AG04450 (cell line): ENCODE data around the gene KANSL1. TPM values are rescaled to one million over a fixed set of nuclear protein-coding genes. Genes with fewer than 3 reads are reported as not detected.

Experiments
- CTCF ChIA-PET: fragments of 300-600, 350-600 bp; formaldehyde crosslinking; extraction: SDS; loops from one replicate; lab custom pipeline; 2022; ENCODE audit warnings: antibody characterized with exemption, inconsistent platforms; lab: Charles Lee
- POLR2A ChIA-PET: fragments of 350-600 bp; formaldehyde crosslinking; extraction: SDS; loops from one replicate; lab custom pipeline; 2021; ENCODE audit warnings: antibody characterized with exemption, inconsistent platforms; lab: Yijun Ruan, JAX
- DNase-seq: peaks from one replicate; pipeline ENCODE4 v3.0.0-alpha.2; 2011; ENCODE audit warnings: low read depth, low spot score
- H3K27ac ChIP-seq: one replicate; pipeline ENCODE4 v1.5.1; 2012; ENCODE audit warnings: low read depth, low read length, control low read depth
- H3K27me3 ChIP-seq: one replicate; pipeline ENCODE4 v1.6.0; 2012; ENCODE audit warnings: low read length; ENCODE audit not compliant: control insufficient read depth, insufficient read depth
- H3K4me3 ChIP-seq: 2 replicates; pipeline ENCODE4 v1.5.1; 2011; ENCODE audit warnings: mild to moderate bottlenecking, low read depth, low read length, control low read depth
- H3K9me3 ChIP-seq: 2 replicates; pipeline ENCODE4 v1.5.1; 2012; ENCODE audit warnings: low read length; ENCODE audit not compliant: control insufficient read depth, insufficient read depth
- polyA plus RNA-seq: library from polyadenylated mRNA; depleted of rRNA; stranded (reverse); fragments of >200 nt; gene quantifications from 2 replicates; pipeline ENCODE4 v1.2.3, GENCODE V29; 2011
- TF ChIP-seq, protein P1 (sequence below): IDR thresholded peaks from 2 replicates; pipeline ENCODE4 v1.5.1; 2011; ENCODE audit warnings: low read depth, low read length, control low read depth, inconsistent platforms

Gene KANSL1
- polyA plus RNA-seq, 1 experiment, result 15.6 TPM

DNA sequence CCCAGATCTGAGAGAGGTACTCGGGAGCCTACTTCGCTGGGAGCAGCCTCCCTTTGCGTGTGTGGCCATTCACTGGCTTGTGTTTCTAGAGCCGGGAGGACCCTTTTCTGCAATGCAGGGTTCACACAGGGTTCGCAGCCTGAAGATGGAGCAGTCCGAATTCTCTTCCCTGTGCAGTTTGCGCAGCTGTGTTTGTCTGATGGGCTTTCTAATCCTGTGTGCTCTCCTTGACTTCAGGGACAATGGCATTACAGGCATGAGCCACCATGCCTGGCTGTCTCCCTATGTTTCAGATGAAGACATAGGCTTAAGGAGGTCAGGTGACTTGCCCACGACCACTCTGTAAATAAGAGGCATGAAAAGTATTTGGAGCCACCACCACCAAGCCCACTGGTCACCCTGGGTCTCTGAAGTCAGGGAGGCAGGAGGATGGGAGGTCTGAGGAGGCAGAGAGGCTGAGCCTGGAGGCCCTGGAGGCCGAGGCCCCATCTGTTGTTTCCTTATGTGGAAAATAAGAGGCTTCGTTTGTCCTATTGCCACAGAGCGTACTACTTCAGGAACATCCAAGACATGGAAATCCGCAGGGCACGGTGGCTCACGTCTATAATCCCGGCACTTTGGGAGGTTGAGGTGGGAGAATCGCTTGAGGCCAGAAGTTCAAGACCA lies 199.1 kb downstream of the KANSL1 start:
- Histone ChIP-seq H3K27ac (no peak overlapping the region), H3K27me3 (peaks cover 12% of the 10 kb centered on the region), H3K9me3 (no peaks in the 10 kb centered on the region), H3K4me3 (no peak overlapping the region)
- TF ChIP-seq, protein P1, sequence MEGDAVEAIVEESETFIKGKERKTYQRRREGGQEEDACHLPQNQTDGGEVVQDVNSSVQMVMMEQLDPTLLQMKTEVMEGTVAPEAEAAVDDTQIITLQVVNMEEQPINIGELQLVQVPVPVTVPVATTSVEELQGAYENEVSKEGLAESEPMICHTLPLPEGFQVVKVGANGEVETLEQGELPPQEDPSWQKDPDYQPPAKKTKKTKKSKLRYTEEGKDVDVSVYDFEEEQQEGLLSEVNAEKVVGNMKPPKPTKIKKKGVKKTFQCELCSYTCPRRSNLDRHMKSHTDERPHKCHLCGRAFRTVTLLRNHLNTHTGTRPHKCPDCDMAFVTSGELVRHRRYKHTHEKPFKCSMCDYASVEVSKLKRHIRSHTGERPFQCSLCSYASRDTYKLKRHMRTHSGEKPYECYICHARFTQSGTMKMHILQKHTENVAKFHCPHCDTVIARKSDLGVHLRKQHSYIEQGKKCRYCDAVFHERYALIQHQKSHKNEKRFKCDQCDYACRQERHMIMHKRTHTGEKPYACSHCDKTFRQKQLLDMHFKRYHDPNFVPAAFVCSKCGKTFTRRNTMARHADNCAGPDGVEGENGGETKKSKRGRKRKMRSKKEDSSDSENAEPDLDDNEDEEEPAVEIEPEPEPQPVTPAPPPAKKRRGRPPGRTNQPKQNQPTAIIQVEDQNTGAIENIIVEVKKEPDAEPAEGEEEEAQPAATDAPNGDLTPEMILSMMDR, result no peak
- DNase-seq, result no peak
- CTCF ChIA-PET, result no interaction called here
- POLR2A ChIA-PET, result no interaction called here

DNA sequence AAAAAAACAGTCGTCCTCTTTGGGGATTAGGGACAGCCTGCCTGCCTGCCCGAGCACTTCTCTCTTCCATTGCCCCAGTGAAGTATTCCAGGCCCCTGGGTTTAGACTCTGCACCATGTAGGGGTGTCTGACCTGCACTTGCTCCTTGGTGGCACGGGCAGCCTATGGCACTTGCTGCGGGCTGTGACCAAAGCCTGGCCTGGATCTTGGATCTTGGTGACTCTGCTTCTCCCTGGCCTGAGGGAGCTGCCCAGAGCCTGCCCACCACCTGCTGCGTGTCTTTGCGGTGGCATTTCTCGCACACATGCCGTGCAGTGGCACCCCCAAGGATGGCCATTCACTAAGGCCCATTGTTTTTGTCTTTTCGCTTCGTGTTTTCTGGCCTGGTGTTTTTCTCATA lies 200.3 kb downstream of the KANSL1 start:
- DNase-seq, result no peak
- ChIA-PET POLR2A (no interaction called here), CTCF (no interaction called here)
- H3K27ac ChIP-seq, result no peak overlapping the region
- H3K9me3 ChIP-seq, result no peaks in the 10 kb centered on the region
- peaks cover 14% of the 10 kb centered on the region for H3K27me3 ChIP-seq
- TF ChIP-seq, protein P1, result no peak
- H3K4me3 ChIP-seq, result no peak overlapping the region

DNA sequence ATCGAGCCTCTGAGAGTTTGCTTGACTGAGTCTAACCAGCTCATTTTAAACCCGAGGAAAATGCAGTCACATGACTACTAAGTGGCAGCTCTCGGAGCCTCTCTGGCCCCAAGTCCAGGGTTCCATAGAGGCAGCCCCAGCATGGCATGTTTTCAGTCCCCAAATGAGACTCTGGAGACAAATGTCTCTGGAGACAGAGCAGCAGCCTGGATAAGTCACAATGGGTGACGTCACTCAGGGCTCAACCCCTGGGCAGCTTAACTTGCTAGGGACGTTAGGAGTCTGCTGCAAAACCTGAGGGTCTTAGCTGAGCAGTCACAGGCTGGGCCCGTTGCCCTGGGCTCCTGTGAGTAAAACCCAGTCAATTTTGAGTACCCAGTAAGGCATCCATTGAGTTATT lies 201.1 kb downstream of the KANSL1 start:
- POLR2A ChIA-PET, result no interaction called here

DNA sequence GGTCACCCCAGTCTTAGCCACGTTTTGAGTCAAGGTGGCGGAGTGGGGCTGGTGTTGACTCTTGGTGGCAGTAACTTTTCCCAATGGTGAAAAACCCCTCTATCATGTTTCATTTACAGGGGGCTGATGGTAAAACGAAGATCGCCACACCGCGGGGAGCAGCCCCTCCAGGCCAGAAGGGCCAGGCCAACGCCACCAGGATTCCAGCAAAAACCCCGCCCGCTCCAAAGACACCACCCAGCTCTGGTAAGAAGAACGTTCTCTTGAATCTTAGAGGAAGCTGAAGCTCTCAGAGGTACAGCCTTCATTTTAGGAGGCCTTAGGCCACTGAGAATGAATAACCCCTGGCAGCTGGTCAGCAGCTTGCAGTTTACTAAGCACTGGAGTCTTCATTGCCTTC lies 201.9 kb downstream of the KANSL1 start:
- no peak overlapping the region for H3K4me3 ChIP-seq
- TF ChIP-seq, protein P1, result no peak
- DNase-seq, result no peak
- no peaks in the 10 kb centered on the region for H3K9me3 ChIP-seq
- POLR2A ChIA-PET, result no interaction called here
- CTCF ChIA-PET, result interaction anchor here (1.7 to 2.0 kb wide), 2 partner anchors 42 to 295 kb away, joined by 5 to 9 read pairs; no protein-coding TSS in a partner anchor
- H3K27ac ChIP-seq, result no peak overlapping the region
- H3K27me3 ChIP-seq, result peaks cover 12% of the 10 kb centered on the region

More for the DNA sequence above, 201.1 kb downstream of the KANSL1 start:
- TF ChIP-seq, protein P1, result no peak
- CTCF ChIA-PET, result no interaction called here
- no peak overlapping the region for H3K4me3 ChIP-seq
- H3K9me3 ChIP-seq, result no peaks in the 10 kb centered on the region
- H3K27ac ChIP-seq, result no peak overlapping the region
- no peak for DNase-seq
- peaks cover 16% of the 10 kb centered on the region for H3K27me3 ChIP-seq

DNA sequence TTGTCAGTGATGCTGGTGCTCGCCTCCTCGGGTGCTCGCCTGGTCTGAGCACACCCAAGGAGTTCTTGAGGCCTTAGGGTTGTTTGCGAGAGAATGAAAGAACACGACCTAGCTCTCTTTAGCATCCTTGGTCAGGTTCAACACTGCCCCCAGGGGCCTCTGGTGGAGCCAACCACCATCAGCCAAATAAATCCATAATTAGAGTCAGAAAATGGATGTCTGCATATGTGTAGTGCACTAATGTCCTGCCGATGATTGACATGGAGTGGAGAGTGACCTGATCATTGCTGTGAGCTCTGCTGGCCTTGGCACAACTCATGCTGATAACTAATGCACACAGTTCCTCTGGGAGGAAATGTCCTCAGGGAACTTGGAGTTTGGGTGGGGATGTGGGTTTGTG lies 202.3 kb downstream of the KANSL1 start:
- ChIA-PET POLR2A (no interaction called here), CTCF (interaction anchor here (1.1 to 2.0 kb wide), 4 partner anchors 11 to 296 kb away, joined by 4 to 9 read pairs (median 4); no protein-coding TSS in a partner anchor)
- no peaks in the 10 kb centered on the region for H3K9me3 ChIP-seq
- no peak overlapping the region for H3K27ac ChIP-seq
- H3K27me3 ChIP-seq, result peaks cover 10% of the 10 kb centered on the region
- TF ChIP-seq, protein P1, result peak; percentile 19
- no peak overlapping the region for H3K4me3 ChIP-seq
- no peak for DNase-seq
